Stomach (tissue), 4 donors: ENCODE data around the gene FIS1.

ENCODE experiments used
- CTCF ChIP-seq, 7 experiments: fragments of 450-650 bp in 4 of 7; fragments of 200-600 bp in 3 of 7; sonication (generic) in 3 of 7; IDR thresholded peaks; one replicate each; pipeline ENCODE4 v1.5.1; 2016 to 2019; ENCODE audit warnings: antibody characterized with exemption in 7 of 7, control low read depth in 2 of 7, mild to moderate bottlenecking in 1 of 7
- EP300 ChIP-seq: sonication (generic); formaldehyde crosslinking; IDR thresholded peaks from one replicate; pipeline ENCODE4 v1.6.1; 2017; ENCODE audit warnings: antibody characterized with exemption
- POLR2AphosphoS5 ChIP-seq, 3 donors: sonication (generic); formaldehyde crosslinking; IDR thresholded peaks; one replicate each; pipeline ENCODE4 v1.6.1; 2016; ENCODE audit warnings: antibody characterized with exemption in 3 of 3

- TF ChIP-seq EP300 (no peak), CTCF (IDR thresholded peaks at IDR 0.05) (no peak), POLR2AphosphoS5 (IDR thresholded peaks at IDR 0.05) (no peak)
Measured at GRCh38 chr7:101285171-101285570, 40.3 kb upstream of the FIS1 start.
